Stimulated activated CD8-positive, alpha-beta memory T cell treated with anti-CD3 and anti-CD28 coated beads, Interleukin-12 subunit alpha, Interleukin-12 subunit beta, amount 100 ng/mL, for 24 hours (primary cell): ENCODE data around the gene LAGE3.

Experiments used
- DNase-seq: peaks from one replicate; pipeline ENCODE4 v3.0.0-alpha.2; 2020; ENCODE audit errors: extremely low read depth

LAGE3 gene, protein sequence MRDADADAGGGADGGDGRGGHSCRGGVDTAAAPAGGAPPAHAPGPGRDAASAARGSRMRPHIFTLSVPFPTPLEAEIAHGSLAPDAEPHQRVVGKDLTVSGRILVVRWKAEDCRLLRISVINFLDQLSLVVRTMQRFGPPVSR

DNA sequence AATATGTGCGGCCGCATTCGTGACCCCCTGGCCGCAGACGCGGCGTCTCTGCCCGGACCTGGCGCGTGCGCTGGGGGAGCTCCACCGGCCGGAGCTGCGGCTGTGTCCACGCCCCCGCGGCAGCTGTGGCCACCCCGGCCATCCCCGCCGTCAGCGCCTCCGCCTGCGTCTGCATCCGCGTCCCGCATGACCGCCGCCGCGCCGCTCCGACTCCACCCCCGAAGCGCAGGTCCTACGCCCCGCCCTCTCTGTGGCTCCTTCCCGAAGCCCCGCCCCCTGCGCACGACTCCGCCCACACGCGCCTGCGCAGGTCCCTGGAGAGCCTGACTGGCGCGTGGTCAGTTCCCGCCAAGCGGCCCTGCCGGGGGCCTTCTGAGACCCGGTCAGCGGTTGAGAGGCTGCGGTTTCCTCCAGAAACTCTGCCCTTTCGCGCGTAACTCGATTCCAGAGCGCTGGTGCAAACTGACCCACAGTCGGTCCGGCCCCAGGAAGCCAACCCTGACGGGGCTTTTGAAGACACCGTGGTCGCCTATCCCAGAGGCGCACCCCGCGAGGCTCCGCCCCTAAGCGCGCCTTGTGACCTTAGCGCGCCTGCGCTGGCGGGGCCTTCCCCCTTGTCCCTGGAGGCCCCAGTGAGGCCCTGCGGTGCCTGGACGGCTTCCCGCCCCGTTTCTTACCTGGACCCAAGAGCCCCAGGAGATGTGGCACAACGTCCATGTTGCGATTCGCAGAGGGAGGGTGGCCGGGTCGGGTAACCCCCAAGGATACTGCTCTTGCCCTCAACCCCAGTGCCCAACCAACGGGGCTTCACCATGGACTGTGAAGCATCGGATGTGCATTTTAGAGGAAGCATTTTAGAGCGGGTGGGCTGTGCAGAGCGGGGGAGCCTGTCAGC is at the start of gene LAGE3:
TSS of gene LAGE3 (minus strand) at position 554 of the 895 bp plus-strand sequence. CDS start at position 188, 366 bp downstream.
- peak; percentile 73 for DNase-seq

DNA sequence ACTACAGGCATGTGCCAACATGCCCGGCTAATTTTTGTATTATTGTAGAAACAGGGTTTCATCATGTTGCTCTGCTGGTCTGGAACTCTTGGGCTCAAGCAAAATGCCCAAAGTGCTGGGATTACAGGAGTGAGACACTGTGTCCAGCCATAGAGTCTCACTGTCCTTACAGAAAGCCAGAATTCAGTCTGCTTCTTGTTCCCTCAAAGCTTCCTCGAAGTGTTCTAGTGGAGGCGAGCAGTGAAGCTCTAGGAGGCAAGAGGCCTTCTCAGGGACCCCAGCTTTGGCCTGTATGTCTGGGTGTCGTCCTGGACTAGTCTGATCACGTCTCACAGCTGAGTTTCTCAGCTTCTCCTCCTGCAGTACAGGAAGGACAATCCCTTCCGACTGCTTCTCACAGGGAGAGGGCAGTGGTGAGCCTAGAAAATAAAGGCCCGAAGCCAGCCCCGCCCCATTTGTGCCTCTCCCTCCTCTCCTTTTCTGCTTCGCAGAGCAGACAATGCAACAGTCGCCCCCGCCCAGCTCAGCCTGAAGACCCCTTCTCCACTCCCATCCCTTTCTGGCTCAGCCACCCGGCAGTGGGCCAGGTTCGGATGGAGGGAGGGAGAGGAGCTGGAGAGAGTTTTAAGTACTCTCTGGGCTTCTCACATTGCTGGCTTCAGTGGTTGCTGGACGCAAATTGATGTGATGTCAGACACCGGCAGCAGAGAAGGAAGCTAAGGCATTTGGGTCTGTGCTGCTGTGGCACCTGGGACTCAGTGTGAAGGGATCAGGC is 48.0 kb upstream of the LAGE3 start:
- no peak for DNase-seq

DNA sequence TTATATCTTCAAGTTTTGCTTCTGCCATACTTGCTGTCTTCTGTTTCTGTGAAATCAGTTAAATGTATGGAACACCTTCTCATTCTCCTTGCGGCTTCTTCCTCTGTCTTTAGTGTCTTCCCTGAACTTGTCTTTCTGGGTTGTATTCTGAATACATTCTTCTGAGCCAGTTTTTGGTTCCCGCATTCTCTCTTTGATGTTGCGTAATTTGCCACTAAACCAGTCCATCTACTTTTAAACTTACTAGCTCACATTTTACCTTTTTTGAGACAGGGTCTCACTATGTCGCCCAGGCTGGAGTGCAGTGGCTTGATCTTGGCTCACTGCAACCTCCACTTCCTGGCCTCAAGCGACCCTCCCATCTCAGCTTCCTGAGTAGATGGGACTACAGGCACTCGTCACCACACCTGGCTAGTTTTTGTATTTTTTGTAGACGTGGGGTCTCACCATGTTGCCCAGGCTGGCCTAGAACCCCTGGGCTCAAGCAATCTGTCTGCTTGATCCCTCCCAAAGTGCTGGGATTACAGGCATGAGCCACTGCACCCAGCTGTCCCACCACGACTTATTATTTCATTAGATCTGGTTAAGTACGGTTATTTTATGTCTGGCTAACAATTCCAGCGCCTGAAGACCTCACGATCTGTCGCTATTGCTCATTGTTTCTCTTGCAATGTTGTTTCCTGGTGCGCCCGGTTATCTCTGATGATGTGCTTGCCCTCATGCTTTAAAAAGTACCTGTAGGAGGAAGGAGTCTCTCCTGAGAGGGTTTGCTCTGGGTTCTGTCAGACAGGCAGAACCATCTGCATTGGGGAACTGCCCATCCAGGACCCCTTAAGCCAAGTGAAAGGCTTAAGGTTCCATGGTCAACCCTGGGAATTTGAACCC is 46.8 kb upstream of the LAGE3 start:
- DNase-seq = no peak

DNA sequence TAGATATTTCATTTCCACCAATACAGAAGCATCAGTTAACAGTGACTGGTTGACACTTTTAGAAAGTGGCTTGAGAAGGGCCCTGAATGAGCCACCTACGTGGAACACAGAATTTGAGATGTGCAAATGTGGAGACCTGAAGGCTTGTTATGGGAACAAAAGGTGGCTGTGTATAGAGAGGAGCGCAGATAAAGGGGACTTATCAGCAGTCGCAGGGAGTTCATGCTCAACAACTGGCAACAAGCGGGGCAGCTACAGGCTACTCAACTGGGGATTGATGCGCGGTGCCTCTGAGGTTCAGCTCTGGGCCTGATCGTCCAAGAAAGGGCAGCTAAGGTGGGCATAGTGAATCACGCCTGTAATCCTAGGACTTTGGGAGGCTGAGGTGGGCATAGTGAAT is 40.3 kb upstream of the LAGE3 start:
- DNase-seq = no peak

DNA sequence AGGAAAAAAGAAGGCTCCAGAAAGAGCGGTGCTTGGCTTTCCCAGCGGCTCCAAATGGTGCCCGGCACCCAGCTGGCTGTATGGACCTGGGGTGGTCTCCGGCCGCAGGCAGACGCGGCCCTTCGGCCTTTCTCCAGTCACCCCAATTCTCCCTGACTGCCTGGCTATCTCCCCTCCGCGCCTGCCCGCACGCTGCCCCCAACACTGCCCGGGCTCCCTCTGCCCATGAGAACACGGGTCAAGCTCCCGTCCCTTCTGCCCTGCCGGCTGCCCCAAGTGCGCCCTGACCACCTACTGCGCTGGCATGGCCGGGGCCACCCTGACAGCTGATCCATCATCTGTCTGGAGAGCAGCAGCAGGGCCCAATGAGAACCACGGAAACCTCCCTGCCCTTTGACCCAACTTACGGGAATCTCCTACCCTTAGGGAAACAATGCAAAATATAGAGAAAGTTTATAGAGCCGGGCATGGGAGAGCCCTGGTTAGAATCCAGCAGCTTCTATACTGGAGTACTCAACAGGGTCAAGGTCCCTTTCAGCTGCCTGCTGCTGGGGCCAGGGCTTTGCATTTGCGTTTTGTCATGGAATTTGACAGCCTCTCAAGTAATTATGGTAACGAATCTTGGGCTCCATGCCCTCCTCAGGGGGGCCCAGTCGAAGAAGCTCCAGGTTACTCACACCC is 38.2 kb upstream of the LAGE3 start:
- DNase-seq = no peak

DNA sequence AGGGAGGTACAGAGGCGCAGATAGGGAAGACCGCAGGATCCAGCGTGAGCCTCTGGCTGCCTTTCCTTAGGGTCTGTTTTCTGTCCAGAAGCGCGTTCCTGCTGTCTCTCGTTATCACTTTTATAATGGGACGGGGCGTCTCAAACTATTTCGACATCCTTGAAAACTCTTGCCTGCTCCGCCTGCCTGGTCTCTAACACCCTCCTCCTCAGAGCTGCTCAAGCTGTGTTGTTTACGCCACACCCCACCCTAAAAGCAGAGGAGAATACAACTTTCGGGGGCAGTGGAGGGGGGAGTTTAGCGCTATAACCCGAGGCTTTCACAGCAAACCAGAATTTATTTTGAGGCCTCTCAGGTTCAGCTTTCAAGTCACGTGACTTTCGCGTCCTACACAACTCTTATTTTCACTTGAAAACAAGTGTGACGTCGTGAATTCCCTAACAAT is 37.6 kb upstream of the LAGE3 start:
- DNase-seq = no peak

DNA sequence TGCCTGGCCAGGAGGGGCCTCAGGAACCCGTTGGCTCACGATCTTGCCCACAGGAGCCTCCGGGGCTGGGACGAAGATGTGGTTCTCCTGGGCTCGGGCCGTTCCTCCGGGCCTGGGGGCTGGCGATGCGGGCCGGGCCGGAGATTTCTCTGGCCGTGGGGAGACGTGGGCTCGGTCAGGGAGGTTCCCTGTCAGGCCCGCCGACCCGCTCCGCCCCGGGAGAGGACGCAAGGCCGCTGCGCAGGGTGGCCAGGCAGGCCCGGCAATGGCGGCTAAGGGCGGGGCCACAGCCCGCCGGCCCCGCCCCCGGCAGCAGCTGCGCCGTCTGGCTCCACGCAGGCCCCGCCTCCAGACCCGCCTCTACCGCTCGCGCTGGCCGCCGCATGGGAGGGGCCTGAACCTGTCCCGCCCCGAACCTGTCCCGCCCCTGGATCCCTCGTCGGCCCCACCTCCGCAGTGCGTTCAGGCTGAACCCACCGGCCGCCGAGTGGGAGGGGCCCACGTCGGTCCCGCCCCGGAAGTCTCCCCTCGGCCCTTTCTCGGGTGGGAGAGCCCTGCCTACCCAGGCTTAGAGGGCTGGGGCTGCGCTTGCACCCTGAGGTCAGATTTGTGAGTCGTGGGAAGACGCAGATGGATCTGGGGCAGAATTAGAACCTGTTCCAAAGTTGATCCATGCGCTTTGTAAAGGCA is 37.0 kb upstream of the LAGE3 start, which contains the start of gene FAM3A:
TSS of gene FAM3A (minus strand) at position 267 of the 690 bp plus-strand sequence. CDS start 460 bp downstream, outside the sequence.
- DNase-seq = peak; percentile 79

DNA sequence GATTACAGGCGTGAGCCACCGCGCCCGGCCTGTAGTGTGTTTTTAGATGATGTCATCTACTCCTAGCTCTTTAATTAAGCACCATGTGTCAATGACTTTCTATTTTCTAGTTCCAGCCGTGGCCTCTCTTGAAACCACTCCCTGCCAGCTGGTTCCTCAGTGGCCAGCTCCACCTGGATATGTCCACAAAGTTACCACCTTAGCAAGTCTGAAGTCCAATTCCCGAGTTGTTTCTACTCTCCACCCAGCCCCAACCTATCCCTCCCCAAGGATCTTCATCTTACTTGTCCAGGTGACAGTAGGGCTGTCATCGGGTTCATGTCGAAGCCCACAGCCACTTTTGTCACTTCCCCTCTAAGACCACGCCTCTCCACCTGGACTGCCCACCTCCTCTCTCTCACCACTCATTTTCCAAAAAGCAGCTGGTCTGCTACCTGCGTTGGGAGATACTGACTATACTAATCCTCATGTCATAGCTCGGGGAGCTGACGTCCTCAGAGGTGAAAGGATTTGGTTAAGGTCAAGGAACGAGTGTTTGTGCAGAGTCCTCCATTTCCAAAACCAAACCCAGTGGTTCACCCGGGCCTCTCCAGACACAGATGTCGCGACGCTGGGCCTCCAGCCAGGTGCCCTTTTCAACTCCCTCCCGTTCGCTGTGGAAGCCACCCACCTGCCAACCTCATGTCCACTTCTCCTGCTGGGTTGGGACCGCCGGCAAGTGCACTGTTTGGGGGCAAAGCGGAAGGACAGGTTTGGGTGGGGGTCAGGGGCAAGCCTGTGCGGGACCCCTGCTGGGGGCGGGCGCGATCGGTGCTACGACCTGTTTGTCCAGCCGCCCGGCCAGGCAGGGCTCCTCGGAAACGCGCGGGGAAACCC is 36.2 kb upstream of the LAGE3 start:
- DNase-seq = no peak

DNA sequence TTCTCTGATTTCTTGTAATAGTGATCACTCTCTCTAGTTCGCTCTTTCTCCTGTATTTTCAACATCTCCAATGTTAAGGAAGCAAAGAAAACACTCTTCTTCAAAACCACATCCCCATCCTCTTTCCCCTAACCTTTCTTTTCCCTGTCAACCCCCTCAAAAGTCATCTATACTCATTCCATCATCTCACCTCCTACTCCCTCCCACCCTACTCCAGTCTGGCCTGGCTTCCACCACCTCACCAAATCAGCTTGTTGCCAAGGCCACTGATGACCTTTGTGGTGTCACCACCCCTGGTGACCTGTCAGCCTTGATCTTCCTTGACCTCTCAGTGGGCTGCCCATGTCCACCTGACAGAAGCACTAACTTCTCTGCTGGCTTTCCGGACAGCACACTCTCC is 34.6 kb upstream of the LAGE3 start:
- no peak for DNase-seq

DNA sequence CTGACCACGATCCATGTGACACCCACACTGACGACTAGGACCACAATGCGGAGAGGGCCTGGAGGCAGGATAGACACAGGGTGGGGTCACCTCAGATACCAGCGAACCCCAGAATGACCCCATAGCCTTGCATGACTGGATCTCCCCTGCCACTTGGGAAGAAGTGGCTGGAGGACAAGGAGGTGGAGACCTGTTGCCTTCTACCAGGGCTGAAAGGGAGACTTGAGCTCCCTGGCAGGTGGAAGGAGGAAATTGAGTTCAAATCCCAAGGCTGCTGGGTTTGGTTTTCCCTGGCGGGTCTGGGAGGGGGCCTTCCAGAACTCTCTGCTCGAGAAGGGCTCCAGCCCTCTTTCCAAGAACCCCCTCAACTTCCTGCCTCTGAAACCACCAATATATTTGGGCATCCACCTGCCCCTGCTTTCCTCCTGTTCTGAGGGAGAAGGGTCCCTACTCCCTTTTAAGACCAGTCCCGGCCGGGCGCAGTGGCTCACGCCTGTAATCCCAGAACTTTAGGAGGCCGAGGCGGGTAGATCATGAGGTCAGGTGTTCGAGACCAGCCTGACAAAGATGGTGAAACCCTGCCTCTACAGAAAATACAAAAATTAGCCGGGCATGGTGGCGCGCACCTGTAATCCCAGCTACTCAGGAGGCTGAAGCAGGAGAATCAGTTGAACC is 33.9 kb upstream of the LAGE3 start:
- DNase-seq = no peak

DNA sequence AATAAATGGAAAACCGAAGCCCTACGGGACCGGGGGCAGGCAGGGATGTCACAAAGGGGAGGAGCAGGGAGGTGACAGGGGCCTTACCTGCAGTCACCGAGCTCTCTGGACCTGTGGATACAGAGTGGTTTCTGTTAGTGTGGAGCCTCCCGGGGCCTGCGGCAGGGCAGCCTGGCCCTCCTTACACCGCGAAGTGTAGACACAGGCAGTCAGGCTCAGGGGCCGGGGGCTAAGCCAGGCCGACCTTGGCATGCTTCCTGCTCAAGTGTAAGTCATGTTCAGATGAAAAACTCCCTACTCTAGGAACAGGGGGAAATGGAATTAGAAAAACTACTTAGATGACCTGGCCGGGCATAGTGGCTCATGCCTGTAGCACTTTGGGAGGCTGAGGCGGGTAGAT is 32.7 kb upstream of the LAGE3 start:
- DNase-seq = no peak

DNA sequence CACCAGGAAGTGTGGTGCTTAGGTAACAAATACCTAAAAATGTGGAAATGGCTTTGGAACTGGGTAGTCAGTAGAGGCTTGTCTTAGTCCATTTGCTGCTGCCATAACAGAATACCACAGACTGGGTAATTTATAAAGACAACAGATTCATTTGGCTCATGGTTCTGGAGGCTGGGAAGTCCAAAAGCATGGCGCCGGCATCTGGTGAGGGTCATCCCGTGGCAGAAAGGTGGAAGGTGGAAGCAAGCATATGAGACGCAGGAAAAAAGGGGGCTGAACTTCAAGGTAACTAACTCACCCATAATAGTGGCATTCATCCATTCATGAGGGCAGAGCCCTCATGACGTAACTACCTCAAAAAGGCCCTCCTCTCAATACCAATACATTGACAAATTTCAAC is 30.4 kb upstream of the LAGE3 start:
- no peak for DNase-seq

DNA sequence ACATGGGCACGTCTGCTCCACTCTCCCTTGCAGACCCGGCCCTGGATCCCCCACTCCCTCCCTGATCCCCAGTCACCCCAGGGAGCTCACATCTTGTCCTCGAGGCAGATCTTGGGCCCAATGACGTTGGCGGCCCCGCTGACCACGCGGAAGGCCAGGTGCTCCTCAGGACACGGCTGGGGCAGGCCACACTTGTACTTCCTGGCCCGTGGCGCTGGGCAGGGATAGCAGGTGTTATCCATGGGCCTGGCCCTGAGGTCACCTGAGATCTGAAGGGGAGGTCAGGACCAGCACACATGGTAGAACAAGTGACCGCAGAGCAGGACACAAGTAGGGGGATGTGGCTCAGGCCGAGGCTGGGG is 29.3 kb upstream of the LAGE3 start:
- DNase-seq = no peak

DNA sequence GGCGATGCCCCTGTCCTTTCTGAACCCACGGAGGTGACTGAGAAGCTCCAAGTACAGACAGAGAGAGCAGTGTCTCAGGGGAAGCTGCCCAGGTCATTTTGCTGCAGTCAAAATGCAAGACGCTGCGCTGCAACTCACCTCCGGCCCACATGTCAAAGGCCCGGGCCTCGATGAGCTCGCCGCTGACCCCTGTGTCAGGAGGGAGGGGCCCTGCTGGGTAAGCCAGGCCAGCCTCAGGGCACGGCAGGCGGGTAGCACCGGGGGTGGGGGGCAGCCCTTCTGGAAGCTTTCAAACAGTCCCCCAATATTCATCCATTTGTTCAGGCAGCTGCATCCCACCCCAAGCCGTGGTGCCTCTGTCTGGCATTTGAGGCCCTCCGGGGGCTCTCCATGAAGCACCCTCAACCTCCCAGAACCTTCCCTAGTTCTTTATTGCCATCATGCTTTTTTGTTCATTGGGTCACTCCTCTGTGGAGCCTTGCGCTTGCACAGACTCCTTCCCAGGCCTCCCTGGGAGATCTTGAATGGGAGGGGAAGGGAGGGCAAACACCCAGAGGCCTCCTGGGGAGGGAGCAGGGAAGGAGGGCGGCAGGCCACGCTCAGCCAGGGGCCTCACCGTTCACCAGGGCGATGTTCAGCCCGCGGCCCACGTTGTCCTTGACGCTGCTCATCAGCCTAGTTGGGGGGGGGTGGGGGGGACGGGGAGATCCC is 28.7 kb upstream of the LAGE3 start:
- no peak for DNase-seq

DNA sequence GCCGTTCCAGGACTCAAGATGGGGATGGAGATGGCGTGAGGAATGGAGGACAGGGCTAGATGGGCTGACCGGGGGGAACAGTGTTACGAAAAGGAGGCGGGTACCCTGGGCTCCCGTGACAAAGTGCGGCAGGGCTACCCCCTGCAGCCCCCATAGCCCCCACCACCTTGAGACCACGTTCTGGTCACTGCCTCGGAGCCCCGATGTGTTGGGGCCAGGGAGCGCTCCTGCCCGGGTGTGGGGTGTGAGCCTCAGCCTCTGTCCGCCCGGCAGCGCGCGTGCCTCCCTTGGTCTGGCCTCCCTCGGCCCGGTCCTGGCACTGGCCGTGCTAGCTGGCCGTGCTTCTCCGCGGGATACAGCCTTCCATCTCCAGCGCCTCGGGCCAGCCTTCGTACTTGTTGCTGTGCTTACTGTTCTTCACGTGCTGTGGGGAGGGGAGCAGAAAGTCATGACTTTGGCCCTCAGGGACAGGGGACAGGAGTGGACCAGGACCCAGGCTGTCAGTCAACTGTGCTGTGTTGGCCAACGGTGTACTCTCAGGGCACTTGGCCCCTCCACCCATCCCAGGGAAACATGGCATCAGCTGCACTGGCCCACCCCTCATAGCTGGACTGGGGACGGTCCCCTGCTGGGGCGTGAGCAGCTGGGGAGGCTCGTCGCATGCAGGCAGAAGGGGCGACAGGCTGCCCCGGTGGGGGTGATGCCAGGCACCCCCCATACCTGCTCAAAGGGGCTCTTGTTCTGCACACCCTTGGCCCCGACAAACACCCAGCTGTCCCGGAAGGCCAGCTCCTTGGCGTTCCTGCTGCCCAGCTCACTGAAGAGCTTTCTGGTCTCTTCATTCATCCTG is 27.6 kb upstream of the LAGE3 start:
- no peak for DNase-seq

DNA sequence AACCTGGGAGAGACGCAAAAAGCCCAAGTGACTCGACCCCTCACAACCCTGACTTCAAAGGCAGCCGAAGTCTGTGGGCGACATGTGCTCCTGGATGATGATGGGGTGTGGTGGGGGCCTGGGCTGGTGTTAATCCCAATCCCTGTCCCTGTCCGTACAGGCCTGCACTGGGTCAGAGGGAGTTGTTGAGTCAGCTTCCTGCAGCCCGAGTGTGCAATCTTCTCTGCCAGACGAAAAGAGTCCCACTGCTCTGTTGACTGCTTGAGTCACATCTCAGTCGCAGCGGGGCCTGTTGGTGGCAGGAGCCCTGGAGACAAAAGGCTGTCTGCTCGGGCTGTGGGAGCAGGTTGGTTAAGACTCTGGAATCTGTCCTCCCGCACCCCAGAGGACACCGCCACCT is 26.7 kb upstream of the LAGE3 start:
- DNase-seq = no peak

DNA sequence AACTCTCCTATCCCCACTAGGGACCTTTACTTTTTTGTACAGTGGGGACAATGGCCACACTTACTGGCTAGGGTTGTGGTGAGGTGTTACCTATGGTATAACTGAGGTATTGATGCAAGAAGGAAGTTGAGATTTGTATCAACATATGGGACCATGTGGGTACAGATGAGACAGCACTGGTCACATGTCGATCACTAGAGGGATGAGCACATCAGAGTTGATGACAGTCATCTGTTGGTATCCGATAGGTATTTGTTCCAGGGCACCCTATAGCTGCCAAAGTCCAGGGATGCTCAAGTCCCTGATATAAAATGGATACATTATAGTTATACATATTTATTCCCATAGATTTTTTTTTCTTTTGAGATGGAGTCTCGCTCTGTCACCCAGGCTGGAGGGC is 23.9 kb upstream of the LAGE3 start:
- DNase-seq = no peak
